Kidney (tissue), 2 donors: ENCODE measurements around the gene ZNF254. TPM values are rescaled to one million over a fixed set of nuclear protein-coding genes. Genes with fewer than 3 reads are reported as not detected.

Source experiments
- polyA plus RNA-seq: library from polyadenylated mRNA; stranded (reverse); fragments of 350-450 nt; fragmentation: Illumina TruSeq; extraction: RNeasy Lipid Tissue Mini Kit (QIAGEN cat#74804); gene quantifications from one replicate; pipeline ENCODE4 v1.2.3, GENCODE V29; 2014; ENCODE audit warnings: low read depth, low replicate concordance; ENCODE audit not compliant: insufficient read depth
- total RNA-seq: library from RNA; stranded (reverse); fragmentation: NEBNext Ultra II Directional; extraction: Animal tissue kit (Norgen Biotek cat#: 25700); gene quantifications from one replicate; pipeline ENCODE4 v1.2.1, GENCODE V29; 2021
- donor health status: DM: yes; HTN: yes; CAD: no.

The ZNF254 gene
- total and polyA plus RNA-seq, 2 donors from 2014 or later: 5.7 to 23.1 TPM

Other genes with a start within 250 kb of the ZNF254 start
- gene ZNF726, start 172.3 kb upstream of the ZNF254 start, total RNA-seq: 6.4 TPM
- 2.7 TPM for gene ZNF726, start 172.3 kb upstream of the ZNF254 start, polyA plus RNA-seq